GM21367 (cell line): ENCODE measurements around the gene ATP1B1.
A peak's percentile ranks its signal among the peaks of the same experiment; 100 is the strongest.

ENCODE experiments used
- ATAC-seq: cut with Tn5 transposase; IDR thresholded peaks from one replicate; pipeline ENCODE4 v1.9.1; 2021; ENCODE audit not compliant: unreplicated experiment

The ATP1B1 gene

GRCh38 chr1:169092399-169092798 is 14.1 kb upstream of the ATP1B1 start:
- no peak for ATAC-seq

- ATAC-seq, result no peak
Observed at GRCh38 chr1:169094897-169095569, 11.5 kb upstream of the ATP1B1 start.

GRCh38 chr1:169098380-169098779 is 8.1 kb upstream of the ATP1B1 start:
- no peak for ATAC-seq

DNA sequence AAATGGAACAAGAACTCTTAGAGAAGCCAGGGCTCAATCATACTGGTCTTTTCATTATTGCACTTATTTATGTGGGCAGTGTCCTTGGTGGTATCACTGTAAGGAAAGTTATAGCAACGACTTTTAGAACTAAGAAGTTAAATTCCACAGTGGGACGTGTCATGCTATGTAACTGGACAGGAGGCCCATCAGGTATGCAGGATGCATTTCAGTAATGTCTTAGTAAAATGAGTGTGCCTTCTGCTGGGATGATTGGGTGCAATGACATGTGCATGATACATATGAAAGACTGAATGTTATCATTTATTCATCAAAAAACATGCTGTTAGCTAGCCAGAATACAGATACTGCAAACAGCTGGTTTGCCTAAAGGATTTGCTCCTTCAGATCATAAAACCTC is 6.9 kb upstream of the ATP1B1 start:
- ATAC-seq, result no peak

- ATAC-seq, result no peak
Observed at GRCh38 chr1:169100208-169100607, 6.3 kb upstream of the ATP1B1 start.

GRCh38 chr1:169100651-169101088 is 5.8 kb upstream of the ATP1B1 start:
- no peak for ATAC-seq

- ATAC-seq, result no peak
Observed at GRCh38 chr1:169102567-169102966, 3.9 kb upstream of the ATP1B1 start.

GRCh38 chr1:169103002-169103401 is 3.5 kb upstream of the ATP1B1 start:
- ATAC-seq, result no peak

DNA sequence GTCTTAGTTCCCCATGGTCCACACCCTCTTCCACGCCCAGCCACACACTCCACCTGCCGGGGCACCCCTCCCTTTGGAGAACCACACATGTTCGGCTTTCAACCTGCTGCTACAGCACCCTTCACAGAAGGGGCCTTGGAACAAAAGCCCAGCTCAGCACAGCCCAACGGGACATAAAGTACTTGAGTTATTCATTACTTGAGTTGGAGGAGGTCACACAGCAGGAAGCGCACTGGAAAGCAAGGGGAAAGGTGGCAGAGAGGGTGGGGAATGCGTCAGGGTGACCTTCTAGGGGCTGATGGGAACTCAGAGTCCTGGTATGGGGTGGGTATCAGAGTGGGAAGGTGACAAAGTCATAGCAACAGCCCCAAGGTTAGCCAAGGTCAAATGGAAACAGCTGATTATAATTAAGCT is 3.0 kb upstream of the ATP1B1 start:
- no peak for ATAC-seq

- no peak for ATAC-seq
Observed at GRCh38 chr1:169105087-169105433, 1.4 kb upstream of the ATP1B1 start.

DNA sequence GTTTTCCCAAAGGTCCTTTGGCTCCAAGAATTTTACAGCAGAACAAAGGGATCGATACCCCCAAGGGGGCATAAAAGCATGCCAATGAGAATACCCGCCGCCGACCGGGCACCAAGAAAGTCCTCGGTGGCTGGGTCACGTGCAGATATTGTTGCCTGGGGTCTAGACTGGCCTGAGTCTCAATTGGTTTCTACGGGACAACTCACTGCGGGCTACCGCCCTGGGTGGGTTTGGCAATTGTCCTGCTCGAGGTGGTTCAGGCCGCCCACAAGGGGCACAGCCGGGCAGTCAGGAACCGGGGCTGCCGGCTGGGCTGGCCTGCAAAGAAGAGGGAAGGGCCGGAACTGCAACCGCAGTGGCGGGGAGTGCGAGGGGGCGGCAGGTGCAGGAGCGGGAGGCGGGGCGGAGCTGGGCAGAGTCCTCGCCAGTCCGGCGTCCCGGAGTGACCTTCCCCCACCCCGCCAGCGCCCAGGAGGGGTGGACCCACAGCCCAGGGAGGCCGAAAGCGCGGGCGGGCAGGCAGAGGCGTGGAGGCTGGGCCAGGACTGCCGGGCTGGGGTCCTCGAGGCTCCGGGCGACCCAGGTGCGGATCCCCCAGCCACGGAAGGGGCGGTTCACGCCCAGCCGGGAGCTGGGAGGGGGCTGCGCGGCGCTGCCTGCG is 926 bp upstream of the ATP1B1 start:
- peak; percentile 30 for ATAC-seq

- ATAC-seq, result no peak
Observed at GRCh38 chr1:169106921-169107602, 572 bp downstream of the ATP1B1 start.

DNA sequence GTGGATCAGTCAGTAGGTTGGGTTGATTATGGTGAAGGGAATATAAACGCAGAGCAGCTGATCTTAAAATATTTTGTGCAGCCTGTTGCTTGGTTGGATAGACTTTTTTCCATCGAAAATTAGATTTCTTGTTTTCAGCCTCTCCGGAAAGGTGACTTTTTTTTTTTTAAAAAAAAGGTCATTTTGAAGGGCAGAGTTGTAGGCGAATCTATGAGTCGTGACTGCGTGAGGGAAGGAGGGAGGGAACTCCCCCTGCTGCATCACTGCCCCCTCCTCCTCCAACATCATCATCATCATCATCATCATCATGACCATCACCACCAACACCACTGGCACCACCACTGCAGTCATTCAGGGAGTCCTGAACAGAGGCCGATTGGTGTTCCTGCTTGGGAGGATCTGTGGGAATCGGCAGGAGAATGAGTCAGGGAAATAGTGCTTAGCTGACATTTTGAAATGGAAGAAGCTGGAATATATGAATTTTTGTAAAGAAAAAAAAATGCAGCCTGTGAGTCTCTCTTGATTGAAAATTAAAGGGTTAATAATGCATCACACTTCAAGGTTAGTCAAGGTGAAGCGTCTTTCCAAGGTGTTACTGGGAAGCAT is 1.2 kb downstream of the ATP1B1 start:
- no peak for ATAC-seq

GRCh38 chr1:169108223-169108622 is 1.7 kb downstream of the ATP1B1 start:
- no peak for ATAC-seq

DNA sequence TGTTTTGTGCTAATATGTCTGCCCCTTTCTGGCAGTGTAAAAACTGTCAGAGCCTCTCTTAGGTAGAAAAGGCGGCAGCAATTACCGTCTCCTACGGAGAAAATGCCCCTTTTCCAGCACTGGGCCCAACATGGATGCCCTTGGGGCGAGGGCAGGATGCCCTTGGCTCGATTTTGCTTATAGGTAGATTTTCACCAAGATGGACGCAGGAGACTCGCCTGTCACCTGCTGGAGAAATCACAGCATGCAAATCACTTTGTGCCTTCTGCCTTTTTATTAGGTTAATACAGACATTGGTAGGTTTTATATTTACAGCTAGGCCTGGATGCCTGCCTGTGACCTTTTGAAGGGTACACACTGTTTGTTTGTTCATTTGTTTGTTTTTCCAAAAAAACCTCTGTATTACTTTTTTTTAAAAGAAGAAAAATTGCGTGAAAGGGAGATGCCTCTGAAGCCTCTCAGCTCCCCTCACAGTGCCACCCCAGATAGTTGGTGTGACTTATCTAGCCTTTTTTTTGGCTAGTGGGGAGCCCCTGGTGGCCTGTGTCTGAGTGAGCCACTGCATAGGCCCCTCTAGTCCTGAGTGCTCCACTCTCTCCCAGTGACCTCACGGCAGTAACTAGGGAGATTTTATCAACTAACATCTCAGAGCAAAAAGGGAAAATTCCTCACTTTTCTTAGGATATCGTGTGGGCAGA is 2.5 kb downstream of the ATP1B1 start:
- ATAC-seq, result no peak

- ATAC-seq, result no peak
Observed at GRCh38 chr1:169109561-169110134, 3.2 kb downstream of the ATP1B1 start.

- ATAC-seq, result no peak
Observed at GRCh38 chr1:169110236-169110635, 3.7 kb downstream of the ATP1B1 start.

- no peak for ATAC-seq
Observed at GRCh38 chr1:169110689-169111447, 4.4 kb downstream of the ATP1B1 start.

DNA sequence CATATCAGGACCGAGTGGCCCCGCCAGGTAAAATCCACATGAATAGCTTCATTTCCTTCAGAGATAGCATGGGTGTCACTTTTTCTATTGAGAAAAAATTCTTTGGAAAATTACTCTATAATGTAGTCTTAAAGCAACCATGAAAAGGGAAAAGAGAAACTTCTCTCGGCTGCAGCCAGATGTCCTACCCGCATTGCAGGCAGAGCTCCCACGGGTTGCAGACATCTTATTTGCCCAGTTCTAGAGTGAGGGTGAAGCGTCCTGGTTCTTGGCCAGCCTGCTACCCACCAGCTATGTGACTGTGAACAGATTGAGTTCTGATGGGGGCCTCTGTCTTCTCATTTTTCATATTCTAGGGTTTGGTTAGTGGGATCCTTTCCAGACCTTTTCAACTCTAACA is 5.0 kb downstream of the ATP1B1 start:
- ATAC-seq, result no peak

GRCh38 chr1:169112241-169112640 is 5.8 kb downstream of the ATP1B1 start:
- ATAC-seq, result no peak
